Right ventricle myocardium superior (tissue), 1 donor: Measurements from ENCODE around the gene REXO4. TPM values are rescaled to one million over a fixed set of nuclear protein-coding genes. Genes with fewer than 3 reads are reported as not detected.
"Not testable (repeated sequence)": the region's sequence is repeated elsewhere in the genome, so short reads cannot be mapped to it uniquely, and the experiment has no call there.

Experiments used
- ATAC-seq: fragments of 200-7000 bp; cut with Tn5 transposase; one replicate; pipeline ENCODE4 v1.9.1; 2020; ENCODE audit warnings: mild to moderate bottlenecking; ENCODE audit not compliant: poor library complexity
- DNase-seq: peaks from one replicate; pipeline ENCODE4 v3.0.0-alpha.2; 2020
- intact Hi-C: fragments of 100-400 bp; cut with DNase I; formaldehyde crosslinking; loops from one replicate; pipeline ENCODE4 v1.11.2; 2022
- total RNA-seq: library from RNA; stranded (reverse); fragmentation: NEBNext Ultra II Directional; extraction: Animal tissue kit (Norgen Biotek cat#: 25700); gene quantifications from one replicate; pipeline ENCODE4 v1.2.1, GENCODE V29; 2021
- donor health status: DM: no; HTN: yes; CAD: no; lungs with severe emphysema.

REXO4 gene
- total RNA-seq, 1 donor from 2014 or later: 18.0 TPM

DNA sequence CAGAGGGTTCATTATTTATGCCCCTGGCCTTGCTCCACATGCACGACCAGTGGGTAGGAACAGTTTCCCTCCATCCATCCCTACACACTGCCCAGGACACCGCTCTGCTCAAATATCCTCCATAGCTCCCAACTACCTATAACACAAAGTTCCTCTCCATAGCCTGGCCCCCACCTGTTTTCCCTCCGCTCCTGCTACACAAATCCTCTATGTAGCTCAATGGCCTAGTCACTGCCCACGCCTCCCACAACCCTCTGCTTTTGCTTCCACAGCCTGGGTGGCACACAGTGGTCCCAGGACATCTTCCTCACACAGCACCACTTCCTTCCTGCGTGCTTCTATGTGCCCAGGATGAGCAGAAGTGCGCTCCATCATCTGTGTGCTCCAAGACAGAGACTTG is 20.4 kb downstream of the REXO4 start:
- DNase-seq: no peak
- intact Hi-C loops: no loop called here
- ATAC-seq: no peak

DNA sequence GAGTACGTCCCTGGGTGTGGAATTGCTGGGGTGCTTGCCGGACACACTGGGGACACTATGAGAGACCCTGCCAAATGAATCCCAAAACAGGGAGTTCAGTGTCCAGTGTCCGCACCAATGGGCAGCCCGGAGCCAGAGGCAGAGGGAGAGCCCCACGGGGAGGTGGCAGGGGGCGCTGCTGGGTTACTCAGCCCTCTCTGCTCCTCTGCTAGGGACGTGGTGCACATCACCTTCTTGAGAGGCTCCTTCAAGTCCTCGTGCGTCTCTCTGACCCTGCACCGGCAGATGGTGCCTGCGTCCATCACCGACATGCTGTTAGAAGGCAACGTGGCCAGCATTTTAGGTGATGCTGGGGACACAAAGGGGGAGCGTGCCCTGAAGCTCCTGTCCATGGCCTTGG is 20.9 kb downstream of the REXO4 start:
- ATAC-seq (no peak), DNase-seq (no peak)
- intact Hi-C loops: no loop called here

DNA sequence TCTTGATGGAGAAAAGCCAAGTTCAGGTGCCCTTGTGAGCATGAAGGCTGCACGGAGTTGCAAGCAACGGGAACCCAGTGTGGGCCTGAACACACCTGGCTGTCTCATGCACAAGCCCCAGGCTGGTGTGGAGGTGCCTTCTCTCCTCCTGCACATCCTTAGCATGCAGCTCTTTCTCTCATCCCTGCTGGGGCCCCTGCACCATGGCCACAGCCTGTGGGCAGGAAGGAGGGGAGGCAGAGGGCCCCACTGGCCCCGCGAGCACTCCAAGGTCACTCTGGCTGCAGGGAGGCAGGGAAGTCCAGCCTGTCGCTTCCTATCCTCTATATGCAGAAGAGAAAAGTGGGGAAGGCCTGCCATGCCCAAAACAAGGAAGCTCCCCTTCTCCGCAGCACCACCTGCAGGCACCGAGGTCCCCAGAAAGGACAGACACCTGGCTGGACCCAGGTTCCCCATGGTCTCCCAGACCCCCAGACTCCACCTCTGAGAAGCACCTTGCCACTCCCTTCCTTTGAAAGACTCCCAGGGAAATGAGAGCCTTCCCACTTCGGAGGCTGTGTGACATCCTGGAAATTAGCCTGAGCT is 23.0 kb downstream of the REXO4 start:
- ATAC-seq (no peak), DNase-seq (no peak)
- intact Hi-C loops: no loop called here

DNA sequence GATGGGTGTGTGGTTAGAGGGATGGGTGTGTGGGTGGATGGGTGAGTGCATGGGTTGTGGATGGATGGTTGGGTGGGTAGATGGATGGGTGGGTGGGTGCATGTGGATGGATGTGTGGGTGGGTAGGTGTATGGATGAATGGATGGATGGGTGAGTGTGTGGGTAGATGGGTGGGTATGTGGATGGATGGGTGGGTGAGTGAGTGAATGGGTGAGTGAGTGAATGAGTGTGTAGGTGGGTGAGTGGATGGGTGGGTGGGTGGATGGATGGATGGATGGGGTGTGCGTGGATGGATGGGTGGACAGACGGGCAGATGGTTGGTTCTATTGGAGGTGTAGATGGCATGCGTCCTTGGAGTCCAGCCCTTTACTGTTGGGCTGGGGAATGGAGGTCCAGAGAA is 24.4 kb downstream of the REXO4 start:
- no peak for ATAC-seq
- intact Hi-C loops: no loop called here

DNA sequence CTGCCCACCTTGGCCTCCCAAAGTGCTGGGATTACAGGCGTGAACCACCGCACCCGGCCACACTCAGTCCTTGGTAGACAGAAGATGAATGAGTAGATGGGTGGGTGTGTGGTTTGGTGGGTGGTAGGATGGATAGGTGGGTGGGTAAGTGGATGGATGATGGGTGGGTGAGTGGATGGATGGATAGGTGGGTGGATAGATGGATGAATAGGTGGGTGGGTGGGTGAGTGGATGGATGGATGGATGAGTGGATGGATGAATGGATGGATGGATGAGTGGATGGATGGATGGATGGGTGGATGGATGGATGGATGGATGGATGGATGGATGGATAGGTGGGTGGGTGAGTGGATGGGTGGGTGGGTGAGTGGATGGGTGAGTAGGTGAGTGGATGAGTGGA is 25.5 kb downstream of the REXO4 start:
- ATAC-seq, DNase-seq, intact Hi-C loops: not testable (repeated sequence)

More for the DNA sequence above, 24.4 kb downstream of the REXO4 start:
- DNase-seq: no peak

DNA sequence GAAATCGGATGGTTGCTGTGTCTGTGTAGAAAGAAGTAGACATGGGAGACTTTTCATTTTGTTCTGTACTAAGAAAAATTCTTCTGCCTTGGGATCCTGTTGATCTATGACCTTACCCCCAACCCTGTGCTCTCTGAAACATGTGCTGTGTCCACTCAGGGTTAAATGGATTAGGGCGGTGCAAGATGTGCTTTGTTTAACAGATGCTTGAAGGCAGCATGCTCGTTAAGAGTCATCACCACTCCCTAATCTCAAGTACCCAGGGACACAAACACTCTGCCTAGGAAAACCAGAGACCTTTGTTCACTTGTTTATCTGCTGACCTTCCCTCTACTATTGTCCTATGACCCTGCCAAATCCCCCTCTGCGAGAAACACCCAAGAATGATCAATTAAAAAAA is 26.4 kb downstream of the REXO4 start:
- DNase-seq, intact Hi-C loops, ATAC-seq: not testable (repeated sequence)

DNA sequence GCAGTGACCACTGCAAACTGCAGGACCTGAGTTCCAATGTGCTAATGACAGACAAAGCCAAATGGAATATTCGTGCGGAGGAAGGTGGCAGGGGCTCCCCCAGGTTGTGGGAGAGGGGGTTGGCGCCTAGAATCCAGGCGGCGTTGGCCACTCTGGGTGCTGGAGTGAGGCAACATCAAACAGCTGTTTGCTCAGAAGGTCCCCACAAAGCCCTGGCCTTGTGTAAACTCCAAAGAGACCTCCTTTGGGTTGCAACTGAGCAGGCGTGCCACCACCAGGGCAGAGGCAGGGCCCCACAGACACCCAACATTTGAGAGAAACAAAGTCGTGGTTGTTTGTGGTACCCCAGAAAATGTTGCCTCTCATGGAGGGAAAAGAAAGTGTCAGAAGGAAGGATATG is 27.1 kb downstream of the REXO4 start:
- no peak for DNase-seq
- intact Hi-C loops: no loop called here
- no peak for ATAC-seq

DNA sequence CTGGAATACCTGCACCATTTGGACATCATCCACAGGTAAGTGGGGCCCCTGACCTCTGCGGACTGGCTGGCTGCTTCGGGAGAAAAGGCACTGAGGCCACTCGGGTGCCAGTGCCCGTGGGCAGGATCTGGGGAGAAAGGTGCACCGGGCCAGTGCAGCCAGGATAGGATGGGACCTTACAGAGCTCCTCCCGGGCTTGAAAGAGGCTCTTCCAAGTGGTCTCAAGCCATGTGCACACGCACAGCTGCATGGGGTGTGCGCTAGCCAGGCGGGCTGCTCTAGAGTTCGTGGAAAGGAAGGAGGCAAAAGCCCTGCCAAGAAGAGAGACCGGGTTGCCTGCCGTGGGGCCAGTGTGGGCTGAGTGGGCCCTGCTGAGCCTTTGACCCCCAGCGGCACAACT is 28.2 kb downstream of the REXO4 start:
- intact Hi-C loops: no loop called here
- ATAC-seq (no peak), DNase-seq (no peak)

DNA sequence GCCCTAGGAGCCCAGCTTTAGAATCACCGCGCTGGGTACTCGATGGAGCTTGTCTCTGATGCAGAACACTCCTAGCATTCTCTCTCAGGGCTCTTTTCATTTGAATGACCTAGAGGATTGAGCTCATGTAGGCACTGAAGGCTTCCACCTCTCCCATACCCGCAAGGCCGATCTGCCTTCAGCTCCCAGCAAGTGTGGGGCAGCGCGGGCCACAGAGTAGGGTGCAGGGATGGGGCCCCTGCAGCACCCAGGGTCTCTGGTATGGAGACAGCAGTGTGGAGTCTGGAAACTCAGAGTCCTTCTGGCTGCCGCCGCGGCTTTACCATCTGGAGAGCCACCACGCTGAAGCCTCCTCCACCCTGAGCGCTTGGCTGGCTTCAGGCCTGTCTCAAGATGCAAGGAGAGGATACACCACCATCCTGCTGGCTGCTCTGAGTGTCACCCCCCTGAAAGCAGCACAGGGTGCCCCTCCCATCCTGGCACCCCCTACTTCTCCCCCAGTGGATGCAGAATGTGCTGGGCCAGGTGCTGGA is 28.7 kb downstream of the REXO4 start:
- ATAC-seq (no peak), DNase-seq (no peak)
- intact Hi-C loops: no loop called here

DNA sequence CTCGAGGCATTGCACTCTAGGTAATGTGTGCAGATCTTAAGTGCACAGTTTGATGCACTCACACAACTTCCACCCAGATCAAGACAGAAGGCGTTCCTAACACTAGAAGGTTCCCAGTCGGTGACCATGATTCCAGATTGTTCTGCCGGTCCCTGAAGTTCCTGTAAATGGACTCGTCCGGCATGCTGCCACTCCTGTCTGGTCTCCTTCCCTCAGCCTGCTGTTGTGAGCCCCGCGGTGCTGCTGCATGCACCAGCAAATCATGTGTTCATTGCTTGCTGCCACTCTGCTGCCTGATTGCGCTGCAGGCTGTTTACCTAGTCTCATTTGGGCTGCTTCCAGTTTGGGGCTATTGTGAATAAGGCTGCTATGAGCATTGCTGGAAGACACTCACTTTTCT is 30.1 kb downstream of the REXO4 start:
- ATAC-seq (no peak), DNase-seq (no peak)
- intact Hi-C loops: no loop called here

DNA sequence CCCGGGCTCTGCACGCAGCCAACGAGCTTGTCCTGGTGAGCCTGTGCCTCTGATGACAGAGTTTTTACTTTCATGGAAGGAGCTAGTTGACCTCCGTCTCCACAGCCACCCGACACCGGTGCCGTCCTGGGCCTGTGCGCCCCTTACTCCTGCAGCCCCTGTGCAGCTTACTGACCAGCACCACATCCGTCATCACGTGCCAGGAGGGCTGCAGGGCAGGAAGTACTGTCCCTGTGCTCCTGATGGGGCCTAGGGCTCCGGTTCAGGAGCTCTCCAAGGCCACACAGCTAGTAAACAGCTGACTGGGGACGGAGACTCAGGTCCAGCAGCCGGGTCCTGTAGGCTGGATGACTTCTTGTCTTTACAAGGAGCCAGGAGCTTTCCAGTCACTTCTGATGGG is 31.5 kb downstream of the REXO4 start:
- intact Hi-C loops: no loop called here
- ATAC-seq: no peak
- DNase-seq: peak; percentile 22

DNA sequence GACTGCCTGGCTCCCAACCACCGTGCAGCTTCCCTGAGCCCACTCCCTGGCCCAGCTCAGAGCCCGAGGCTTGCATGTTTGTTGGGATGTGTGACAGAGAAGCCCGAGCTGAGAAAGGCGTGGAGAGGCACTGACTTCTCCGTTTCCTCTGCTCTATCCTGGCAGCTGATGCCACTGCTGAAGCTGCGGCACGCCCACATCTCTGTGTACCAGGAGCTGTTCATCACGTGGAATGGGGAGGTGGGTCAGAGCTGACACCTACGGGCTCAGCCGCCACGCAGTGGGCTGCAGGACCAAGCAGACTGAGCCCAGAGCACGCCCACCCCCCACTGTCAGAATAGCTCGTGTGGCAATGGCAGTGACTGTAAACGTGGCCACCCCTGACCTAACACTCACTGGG is 32.4 kb downstream of the REXO4 start:
- no peak for ATAC-seq
- intact Hi-C loops: no loop called here

DNA sequence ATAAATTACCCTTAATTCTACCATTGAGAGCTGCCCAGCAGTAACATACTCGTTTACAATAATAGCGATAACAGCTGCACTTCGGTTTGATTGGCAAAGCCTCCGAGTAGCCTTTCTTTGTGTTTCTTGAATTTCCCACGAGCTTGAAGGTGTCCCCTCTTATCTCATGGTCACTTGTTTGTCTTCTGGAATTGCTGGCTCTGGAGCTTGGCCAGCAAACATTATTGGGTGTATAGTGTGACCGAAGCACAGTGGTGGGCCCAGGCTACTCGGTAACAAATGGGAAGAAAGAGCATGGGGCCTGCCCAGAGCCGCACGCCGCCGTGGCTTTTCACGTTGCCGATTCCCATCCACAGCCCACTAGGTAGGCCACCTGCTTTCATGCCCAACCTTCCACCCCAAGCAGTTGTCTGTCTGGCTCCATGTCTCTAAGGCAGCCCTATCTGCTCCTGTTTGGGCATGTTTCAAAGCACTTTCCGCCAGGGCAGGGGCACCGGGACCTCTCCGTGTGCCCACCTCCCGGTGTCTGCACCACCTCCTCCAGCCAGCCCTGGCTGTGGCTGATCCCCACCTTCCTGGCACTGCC is 33.0 kb downstream of the REXO4 start:
- ATAC-seq (no peak), DNase-seq (no peak)
- intact Hi-C loops: no loop called here

More for the DNA sequence above, 32.4 kb downstream of the REXO4 start:
- no peak for DNase-seq

DNA sequence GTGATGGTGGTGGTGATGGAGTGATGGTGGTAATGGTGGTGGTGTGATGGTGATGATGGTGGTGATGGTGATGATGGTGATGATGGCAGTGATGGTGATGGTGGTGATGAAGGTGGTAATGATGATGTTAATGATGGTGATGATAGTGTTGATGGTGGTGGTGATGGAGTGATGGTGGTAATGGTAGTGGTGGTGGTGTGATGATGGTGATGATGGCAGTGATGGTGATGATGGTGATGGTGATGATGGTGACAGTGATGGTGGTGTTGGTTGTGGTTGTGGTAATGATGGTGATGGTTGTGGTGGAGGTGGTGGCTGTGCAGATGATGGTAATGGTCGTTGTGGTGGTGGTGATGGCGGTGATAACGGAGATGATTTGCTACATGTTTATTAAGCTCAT is 34.4 kb downstream of the REXO4 start:
- intact Hi-C loops: no loop called here
- ATAC-seq (no peak), DNase-seq (no peak)

DNA sequence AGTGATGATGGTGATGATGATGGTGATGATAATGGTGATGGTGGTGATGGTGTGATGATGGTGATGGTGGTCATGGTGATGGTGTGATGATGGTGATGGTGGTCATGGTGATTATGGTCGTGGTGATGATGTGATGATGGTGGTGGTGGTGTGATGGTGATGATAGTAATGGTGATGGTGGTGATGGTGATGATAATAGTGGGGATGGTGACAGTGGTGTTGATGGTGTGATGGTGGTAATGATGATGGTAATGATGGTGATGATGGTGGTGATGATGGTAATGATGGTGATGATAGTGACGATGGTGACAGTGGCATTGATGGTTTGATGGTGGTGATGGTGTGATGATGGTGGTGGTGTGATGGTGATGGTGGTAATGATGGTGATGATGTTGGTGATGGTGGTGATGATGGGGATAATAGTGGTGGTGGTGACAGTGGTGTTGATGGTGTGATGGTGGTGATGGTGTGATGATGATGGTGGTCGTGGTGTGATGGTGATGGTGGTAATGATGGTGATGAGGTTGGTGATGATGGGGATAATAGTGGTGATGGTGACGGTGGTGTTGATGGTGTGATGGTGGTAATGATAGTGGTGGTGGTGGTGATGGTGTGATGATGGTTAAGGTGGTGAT is 35.2 kb downstream of the REXO4 start:
- DNase-seq: no peak
- intact Hi-C loops: no loop called here
- ATAC-seq: no peak

DNA sequence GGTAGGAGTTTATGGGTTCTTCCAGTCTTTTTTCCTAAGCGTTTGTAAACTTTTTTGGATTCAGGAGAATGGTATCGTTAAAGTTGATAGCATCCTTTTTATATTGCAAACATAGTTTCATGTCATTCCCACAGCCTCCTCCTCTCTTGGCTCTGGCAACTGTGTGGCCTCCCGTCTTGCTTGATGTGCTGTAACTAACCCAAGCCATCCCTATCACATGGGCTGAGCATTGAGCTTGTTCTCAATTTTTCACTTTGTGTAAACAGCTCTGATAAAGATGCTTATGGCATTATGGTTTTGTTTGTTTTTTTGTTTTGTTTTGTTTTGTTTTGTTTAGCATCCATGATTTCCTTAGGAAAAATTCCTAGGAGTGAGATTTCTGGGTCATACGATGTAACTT is 37.1 kb downstream of the REXO4 start:
- intact Hi-C loops: no loop called here
- no peak for ATAC-seq
- DNase-seq: no peak

DNA sequence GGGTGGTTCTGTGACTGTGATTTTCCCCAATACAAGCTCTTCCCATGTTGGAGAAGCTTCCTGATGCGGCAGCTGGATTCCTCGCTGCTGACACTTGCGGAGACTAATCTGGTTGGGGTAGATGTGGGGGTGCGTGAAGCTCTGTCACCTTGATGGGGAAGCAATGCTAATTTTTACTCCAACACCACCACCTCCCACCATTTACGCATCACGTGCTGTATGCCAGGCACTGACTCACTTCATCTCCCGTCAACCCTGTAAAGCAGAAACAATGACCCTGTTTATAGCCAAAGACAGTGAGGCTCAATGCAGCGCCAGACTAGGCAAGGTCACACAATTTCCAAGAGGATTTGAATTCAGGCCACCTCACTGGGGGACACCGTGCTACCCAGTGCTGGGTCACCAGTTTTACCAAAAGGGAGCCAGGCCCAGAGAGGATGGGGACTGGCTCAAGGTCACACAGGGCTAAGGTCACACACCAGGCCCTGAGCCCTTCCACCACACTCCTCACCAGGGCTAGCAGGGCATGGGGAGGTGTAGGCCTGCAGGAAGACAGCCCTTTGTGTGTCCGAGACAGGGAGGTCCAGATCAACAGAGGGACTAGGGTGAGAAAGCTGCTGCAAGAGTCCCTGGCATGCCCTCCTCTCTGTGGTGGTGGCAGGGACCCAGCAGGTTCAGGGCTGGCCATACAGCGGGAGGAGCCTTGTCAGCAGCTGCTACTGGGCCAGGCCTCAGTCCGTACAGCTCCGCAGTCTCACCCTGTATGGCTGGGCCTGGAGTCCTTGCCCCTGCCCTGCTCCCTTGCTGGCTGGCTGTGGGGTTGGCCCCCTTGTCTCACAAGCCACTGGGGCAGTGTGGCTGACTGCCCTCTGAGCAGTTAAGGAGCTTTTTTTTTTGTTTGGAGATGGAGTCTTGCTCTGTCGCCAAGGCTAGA is 38.4 kb downstream of the REXO4 start:
- intact Hi-C loops: no loop called here

DNA sequence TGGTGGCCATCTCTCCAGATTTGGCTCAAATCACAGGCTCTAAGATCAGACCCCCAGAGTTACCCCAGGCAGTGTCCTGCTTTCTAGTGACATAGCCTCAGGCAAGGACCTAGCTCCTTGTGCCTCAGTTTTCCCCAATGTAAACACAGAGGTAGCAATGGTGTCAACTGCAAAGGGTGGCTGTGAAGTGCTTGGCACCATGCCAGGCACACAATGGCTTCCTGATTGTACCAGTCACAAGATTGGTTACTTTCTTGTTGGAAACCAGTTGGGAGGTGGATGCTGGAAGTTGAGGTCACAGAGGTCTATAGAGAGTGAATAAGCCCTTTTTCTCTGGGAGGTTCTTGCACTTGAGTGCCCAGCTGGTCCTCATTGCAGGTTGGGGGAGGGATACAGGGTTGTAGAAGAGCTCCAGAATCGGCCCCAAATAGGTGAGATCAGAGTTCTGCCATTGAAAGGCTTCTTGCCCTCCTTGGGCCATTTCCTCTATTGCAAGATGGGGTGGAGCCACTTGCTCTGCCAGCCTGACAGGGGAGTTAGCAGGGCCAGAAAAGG is 39.3 kb downstream of the REXO4 start:
- ATAC-seq (no peak), DNase-seq (no peak)
- intact Hi-C loops: no loop called here

More for the DNA sequence above, 38.4 kb downstream of the REXO4 start:
- ATAC-seq: no peak
- DNase-seq: no peak

DNA sequence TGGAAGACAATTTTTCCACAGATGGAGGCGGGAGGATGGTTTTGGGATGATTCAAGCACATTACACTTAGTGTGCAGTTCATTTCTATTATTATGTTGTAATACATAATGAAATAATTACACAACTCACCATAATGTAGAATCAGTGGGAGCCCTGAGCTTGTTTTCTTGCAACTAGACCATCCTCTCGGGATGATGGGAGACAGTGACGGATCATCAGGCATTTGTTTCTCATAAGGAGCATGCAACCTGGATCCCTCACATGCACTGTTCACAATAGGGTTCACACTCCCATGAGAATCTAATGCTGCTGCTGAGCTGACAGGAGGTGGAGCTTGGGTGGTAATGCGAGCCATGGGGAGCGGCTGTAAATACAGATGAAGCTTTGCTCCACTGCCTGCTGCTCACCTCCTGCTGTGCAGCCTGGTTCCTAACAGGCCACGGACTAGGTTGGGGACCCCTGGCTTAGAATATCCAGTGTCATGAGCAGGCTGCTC is 40.0 kb downstream of the REXO4 start:
- ATAC-seq (no peak), DNase-seq (no peak)
- intact Hi-C loops: no loop called here
